HG03280 (cell line): Measurements from ENCODE around the gene RNF212.

Experiments
- ATAC-seq: cut with Tn5 transposase; IDR thresholded peaks from one replicate; pipeline ENCODE4 v1.9.1; 2021; ENCODE audit warnings: mild to moderate bottlenecking, moderate library complexity; ENCODE audit not compliant: unreplicated experiment

Gene RNF212

DNA sequence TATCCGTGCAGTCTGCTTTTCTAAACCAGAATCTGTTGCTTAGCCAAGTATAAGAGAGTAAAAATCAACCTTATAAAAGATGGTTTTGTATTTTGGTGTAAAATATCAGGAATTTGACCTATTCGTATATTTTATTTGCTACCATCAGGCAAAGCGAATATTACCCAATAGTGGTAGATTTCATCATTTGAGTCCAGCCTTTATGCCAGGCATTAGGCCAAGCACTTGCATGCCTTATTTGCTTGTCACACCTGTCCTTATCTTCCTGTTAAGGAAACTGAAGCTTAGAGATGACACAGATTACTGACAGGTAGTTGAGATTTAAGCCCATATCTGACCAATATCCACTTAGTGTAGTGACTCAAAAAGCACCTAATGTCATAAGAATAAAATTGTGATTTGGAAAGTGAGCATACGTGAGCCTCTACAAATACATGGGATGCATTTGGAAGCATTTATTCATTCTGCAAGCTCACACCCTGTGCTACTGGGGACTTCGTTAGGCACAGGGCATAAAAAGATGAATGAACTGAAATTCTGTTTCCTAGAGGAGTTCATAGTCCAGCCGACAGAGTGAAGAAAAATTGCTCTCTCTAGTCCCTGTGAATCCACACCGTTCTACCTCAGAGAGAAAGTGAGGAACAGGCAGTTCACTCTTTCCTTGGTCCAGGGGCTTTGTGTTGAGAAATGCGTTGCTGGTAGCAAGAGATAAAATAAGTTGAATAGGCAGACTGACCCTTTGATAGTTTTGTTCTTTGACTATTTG, 2.3 kb upstream of the RNF212 start:
- ATAC-seq, result no peak

DNA sequence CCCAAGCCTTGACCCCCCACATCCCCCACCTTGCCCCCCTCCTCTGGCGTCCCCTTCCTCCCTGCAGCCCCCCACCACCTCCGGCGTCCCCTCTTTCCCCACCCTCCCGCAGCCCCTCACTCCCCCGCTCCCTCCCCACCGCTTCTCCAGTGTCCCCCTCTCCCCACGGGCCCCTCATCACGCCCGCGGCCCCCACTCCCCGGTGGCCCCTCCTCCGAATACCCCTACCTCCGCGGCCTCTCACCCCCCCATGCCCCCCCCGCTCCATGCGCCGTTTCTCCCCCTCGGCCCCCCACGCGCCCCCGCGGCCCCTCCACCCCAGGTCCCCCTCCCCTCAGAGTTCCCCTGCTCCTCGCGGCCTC, 562 bp downstream of the RNF212 start:
- ATAC-seq, result no peak

DNA sequence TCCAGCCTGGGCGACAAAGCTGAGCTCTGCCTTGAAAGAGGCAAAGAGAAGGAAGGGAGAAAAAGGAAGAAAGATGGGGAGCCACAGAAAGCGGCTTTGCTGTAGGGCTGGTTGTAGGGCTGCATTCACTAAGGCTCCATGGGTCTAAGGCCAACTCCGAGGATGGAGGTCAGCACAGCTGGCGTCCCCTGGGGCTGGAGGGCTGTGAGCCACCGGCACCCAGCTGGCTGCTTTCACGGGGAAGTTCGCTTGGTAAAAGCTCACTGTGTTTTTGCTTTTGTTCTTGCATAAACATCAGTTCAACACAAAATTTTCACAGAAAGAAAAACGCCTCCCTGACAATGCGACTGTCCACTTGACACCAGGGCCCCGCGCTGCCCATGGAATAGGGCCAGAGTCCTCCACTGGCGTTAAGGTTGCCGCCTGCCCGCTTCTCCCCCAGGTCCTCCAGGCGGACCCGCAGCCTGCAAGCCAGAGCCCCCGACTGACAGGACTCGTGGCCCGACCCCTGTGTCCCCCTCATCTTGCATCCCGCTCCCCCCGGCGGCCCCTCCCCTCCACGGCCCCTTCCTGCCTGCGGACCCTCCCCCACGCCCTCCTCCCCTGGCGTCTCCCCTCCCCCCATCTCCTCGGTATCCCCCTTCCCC, 1.1 kb downstream of the RNF212 start:
- no peak for ATAC-seq

DNA sequence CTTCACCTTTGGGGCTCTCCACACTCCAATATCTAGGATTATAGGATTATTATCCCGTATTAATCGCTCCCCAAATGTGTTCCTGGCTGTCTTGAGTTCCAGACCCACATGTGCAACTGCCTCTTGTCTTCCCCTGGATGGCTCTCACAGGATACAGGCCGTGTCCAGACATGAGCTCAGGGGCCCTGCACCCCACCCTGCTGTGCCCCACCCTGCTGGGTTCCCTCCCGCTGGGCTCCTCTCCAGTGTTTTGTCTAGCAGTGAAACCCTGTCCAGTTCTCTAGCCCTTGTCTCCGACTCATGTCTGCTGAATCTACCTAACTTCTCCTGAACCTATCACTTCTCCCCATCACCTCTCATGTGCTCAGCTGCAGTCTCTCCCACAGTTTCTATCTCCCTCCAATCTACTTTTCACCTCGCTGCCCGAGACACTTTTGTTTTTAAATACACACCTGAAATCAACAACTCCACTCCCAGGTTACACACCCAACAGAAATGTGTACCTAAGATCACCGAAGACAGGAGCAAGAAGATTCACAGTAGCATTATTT, 2.0 kb downstream of the RNF212 start:
- ATAC-seq, result no peak

DNA sequence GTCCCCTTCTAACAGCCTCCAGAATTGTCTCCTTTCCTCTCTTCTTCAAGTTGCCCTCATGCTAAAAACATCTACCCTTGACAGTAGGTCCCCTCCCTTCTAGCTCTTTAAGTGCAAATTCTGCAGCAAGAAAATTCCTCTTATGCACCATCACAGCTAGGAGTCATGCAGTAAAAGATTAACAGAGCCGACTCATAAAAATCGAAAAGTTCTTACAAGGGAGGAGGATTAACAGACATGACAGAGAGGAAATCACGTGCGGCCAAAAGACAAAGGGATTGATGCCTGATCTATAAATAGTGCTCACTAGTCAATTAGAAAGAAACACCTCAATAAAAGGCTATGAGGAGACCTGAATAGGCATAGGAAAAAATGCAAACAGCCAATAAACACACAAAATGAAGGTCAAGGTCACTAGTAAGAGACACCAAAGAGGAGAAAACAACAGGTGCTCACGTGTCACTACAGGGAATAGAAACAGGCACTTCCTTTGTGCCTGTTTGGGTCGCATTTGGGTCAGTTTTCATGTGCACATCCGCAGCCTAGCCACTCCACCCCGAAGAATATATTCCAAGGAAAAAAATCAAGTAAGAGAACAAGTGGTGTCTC, 3.4 kb downstream of the RNF212 start:
- no peak for ATAC-seq

DNA sequence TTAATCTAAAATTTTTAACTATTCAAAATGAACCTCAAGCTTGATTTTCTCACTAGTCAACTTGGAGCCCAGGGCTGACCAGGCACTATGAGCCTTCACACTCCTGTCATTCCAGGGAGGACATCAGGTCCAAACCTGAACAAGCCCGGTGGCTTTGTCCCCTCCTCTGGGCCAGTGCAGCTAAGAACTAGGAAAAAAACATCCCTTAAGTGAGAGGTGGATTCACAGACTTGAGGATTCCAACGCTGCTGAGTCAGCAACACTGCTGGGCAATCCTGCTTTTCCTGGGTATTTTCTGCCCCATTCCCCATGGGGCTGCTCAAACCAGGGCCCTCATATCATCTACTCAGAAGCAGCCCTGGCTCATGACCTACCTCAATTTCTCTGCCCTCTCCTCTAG, 4.0 kb downstream of the RNF212 start:
- no peak for ATAC-seq

DNA sequence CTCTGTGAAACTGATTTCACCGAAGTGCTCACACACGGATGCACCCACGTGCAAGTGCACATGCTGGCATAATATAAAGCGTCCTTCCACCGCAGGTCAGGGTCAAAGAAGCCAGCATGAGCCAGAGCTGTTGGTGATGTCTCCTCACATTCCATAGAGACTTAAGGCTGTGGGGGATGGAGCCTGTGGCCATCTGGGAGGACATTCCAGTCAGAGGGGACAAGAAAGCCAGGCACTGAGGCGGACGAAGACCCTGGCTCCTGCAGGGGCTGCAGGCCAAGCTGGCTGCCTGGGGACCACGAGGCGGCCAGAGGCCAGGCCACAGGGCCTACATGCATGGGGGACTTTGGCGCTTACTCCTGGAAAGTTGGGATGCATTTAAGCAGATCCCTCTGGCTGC, 7.7 kb downstream of the RNF212 start:
- no peak for ATAC-seq

DNA sequence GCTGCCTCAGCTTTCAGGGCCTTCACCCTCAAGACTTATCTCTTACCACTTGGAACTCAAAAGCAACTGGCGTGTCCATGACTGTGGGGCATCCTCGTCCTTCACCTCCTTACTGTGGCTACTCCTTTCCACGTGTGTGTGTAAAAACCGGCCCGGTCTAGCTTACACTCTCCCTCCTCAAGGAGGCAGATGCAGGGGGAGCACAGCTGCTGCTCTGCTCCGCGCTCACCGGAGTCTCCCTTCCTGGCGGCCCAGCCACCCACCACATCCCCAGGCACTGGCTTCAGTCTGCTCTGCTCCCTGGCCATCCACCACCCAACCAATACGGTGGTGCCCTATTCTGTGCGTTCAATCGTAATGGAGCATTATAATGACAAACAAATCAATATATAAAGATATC, 8.3 kb downstream of the RNF212 start:
- no peak for ATAC-seq

DNA sequence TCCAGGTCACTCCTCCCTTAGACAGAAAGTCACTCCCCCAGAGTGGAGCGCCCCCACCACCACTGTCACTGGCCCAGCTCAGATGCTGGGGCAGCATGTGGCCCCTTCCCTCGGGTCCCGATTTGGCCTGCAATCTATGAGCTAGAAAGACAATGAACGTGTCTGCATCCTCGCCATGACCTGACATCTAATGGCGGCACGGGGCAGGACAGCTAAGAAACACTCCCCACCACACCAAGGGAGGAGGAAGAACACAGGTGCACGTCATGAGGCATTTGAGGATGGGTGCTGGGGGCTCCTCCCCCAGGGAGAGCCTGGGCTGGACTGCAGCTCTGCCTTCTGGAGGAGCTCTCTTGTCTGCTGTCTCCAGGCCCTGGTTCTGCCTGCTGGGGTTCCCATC, 8.7 kb downstream of the RNF212 start:
- ATAC-seq, result no peak

DNA sequence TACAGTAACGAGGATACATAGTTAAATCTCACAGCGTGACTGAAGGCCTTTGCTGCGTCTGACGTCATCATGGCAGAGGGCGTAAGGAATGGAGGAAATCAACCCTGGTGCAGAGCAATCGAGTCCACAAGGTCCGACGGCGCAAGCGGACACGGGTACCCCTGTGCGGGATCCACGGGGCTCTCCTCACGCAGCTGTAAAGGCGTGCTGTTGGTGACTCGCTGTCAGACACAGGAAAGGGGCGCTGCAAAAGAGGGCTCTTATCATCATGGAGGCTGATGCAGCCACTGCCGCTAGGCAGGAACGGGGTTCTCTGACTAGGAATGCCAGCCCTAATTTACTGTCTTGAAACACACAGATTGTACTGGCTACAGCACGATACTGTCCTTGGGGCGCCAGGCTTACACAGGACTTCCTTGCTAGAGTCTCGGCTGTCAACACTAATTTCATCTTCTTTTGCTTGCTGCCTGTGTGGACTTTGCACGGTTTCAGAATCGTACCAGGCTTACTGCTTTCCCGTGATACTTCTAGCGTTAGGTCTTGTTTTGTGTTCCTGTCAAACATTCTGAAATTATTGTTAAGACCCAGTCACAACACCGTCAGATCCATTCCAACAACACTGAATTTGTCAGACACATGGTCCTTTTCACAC, 13.6 kb downstream of the RNF212 start:
- no peak for ATAC-seq

DNA sequence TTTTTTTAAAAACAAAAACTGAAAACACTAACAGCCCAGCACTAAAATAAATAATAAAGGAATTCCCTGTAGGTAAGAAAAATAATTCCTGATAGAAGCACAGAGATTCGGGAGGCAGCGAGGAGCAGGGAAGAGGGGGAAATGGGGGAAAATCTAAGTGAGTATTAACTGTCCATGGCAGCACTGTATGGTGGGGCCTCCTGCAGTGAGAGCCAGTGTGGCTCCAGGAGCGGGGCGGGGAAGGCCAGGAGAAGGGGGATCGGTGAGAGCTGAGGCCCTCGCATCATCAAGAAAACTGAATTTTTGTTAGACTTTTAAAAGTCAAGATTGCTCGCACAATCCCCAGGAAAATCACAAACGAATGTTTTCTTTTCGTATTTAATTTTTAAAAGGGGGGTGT, 14.1 kb downstream of the RNF212 start:
- no peak for ATAC-seq

DNA sequence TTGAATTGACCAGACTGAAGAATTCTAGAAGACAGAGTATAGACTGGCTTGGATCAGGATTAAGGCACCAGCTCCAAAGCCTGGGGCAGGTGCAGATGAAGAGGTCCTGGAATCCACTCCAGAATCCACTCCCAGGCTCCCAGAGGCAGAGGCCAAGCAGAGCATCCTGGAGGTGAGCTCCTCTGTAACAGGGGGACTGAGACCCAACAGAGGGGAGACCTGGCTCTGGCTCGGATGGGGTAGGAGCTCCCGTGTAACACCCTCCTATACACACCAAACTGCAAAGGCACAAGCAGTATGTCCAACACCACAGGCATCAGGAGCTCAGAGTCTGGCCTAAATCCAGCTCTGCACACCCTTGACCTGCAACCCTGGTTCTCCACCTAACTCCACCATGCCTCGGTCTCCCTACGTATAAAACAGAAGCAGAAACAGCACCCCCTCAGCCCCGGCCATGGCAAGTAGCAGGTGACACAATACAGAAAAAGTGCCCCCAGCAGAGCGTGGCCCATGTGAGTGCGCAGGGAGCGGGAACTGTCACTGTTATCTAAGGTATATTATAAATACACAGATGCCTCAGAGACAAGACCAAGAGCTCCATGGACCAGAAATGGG, 14.9 kb downstream of the RNF212 start:
- no peak for ATAC-seq

DNA sequence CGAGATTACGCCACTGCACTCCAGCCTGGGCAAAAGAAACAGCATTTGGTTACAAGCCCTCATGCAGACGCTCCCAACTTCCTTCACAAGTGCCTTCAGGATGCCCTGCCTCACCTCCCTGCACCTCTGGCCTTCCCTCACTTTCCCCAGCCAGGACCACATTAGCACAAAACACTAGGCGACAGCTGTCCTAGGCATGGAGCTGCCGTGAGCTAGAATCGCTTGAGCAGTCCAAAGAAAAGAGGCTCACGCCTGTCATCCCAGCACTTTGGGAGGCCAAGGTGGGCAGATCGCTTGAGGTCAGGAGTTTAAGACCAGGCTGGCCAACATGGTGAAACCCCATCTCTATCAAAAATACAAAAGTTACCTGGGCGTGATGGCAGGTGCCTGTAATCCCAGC, 15.8 kb downstream of the RNF212 start:
- no peak for ATAC-seq

DNA sequence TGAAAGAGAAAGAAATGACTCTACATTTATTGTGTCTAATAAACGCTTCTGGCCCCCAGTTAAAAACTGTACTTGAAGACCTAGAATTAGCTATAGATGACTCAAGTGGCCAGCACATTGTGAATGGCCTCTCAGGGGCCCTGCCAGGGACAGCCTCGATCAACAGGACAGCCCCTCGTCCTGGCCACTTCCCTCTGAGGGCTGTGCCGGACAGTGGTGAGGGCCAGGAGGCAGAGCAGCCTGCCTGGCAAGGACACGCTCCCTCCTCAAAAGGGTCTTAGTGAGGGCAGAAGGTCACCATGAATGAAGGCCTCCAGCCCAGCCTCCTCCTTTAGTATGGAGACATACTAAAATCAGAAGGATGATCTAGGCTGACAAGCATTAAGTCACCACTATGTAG, 16.5 kb downstream of the RNF212 start:
- no peak for ATAC-seq

DNA sequence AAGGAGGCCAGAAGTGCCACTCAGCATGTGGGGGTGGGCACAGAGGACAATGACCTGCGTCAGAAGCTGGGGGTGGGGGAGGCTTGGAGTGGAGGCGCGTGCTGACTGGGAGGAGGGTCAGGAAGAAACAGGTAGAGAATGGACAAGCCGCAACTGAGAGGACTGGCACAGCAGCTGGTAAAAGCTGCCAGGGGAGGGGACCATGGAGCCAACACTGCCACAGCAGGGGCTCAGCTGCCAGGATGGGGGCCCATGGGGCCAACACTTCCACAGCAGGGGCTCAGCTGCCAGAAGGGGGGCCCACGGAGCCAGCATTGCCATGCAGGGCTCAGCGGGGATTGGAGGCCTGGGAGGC, 19.1 kb downstream of the RNF212 start:
- ATAC-seq, result no peak

DNA sequence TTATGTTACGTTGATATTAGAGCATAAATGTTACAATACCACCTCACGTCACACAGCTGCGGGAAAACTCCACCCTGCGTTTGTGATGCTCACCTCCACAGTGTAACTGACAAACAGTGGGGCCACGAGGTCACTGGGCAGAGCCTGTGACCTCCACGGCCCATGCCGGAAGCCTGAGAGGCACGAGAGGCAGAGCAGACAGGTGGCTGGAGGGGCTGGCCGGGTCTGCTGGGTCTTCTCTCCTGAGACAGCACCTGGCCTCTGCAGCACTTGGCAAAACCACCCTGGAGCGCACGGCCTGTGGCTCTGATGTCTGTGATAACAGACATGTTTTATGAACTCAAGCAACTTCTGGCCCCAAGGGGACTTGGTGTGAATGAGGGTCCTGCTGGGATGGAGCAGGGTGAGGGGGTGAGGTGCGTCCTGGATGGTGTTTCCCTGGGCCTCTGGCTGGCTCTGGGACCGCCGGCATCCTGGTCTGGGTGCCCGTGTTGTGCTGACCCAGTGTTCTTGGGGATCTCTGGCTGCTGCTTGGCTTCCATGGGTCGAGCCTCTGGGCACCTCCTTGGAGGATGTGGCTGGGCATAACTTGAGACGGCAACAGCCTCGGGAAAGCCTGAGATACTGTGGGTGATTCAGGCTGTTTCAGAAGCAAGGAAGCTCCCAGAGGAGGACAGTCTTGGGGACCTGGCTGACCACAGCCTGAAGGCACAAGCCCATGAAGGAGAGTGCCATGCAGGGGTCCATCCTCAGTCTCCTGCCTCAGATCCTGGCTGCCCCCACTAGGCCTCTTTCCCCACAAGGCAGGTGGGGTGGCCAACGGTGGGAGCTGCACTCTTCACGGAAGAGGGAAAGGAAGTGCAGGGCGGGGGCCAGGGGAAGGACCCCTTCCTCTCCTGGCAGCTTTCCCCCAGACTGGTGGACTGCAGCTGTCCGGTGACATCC, 19.7 kb downstream of the RNF212 start:
- ATAC-seq, result no peak

DNA sequence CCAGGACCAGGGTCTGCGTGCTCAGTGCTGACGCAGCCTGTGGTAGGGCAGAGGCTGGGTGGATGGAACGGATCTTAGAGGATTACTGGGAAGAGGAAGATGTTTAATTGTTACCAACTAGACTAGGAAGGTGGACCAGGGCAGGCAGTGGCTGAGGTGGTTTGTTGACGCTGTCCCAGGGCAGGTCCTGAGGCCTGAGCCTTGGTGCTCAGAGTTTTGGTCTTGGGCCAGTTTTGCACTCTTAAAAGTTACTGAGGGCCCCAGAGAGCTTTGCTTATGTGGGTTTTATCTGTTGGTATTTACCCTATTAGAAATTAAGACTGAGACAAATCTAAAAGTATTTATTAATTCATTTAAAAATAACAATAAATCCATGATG, 20.4 kb downstream of the RNF212 start:
- ATAC-seq, result no peak

DNA sequence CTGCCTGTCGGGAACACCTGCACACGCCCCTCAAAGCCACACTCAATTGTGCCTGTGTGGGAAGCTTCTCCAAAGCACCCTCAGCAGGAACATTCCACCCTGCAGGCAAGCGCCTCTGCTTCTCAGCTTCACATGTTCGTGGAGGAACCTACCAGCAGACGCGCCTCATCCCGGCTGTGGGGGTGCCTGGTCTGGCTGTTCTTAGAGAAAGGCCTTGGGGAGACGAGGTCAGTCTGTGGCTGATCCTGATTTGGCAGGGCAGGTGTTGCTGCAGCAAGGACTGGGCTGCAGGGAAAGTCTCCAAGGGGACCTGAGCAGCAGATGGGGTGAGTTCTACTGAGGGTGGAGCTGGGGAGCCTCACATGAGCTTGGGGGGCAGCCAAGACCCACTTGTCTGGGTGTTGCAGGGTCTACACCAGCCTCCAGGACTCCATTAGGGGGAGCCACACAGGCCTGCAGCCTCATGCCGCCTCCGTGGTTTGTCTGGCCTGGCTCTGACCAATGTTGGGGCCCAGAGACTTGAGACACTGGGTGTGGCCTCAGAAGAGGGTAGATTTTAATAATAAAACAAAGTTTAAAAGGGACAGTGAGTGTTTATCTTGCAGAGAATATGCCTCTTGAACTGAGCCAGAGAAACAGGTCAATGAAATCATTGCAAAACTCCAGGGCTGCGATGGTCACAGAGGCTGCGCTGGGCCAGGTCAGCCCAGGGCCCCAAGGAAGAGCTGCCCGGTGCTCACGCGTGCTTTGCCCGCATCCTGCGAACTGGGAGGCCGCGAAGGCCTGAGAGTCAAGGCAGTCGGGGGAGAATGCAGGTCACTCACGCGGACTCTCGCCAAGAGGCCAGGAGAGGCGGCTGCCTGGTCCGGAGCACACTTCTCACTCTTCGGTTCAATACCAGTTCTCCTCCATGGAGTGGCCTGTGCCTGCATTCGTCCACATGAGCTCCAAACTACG, 21.1 kb downstream of the RNF212 start:
- ATAC-seq, result no peak

DNA sequence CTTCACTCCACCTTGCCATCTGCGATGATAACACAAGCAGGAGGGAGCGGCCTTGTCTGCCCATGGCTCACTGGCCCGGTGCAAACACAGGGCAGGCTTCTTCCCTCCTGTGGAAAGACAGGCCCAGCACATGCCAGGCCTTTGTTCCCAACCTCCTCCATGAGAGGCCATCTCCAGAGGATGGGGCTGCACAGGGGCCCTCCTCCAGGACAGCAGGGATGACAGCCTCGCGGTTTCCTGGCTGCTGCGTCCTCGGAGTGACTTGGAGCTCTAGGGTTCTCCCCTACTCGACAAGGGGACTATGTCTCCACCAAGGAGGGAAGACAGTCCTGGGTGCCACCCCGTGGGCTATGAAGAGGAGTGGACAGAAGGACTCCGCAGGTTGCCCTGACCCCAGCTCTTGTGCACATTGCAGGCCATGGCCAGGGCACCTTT, 21.8 kb downstream of the RNF212 start:
- ATAC-seq, result no peak
